Measurements from ENCODE around the gene TPST2.

GRCh38 chr22:26552466-26552865 is 37.5 kb downstream of the TPST2 start:
- TF ChIP-seq EZH2 (IDR thresholded peaks at IDR 0.05; ENCODE audit: insufficient read depth, poor library complexity, severe bottlenecking), result no peak
- no peak for TF ChIP-seq EZH2phosphoT487 (IDR thresholded peaks at IDR 0.05; ENCODE audit: insufficient read depth, low read depth)

Data from GM23248 (cell line).